Pancreas (tissue), 10 donors: Measurements from ENCODE around the gene PKNOX2. TPM values are rescaled to one million over a fixed set of nuclear protein-coding genes. Genes with fewer than 3 reads are reported as not detected.
A peak's percentile ranks its signal among the peaks of the same experiment; 100 is the strongest.

ENCODE experiments used
- ATAC-seq, 4 donors: fragments of 200-7000 bp; cut with Tn5 transposase; one replicate each; pipeline versions ENCODE4 v1.8.0 to v1.9.1; 2020; ENCODE audit warnings: mild to moderate bottlenecking in 4 of 4, moderate library complexity in 4 of 4
- DNase-seq, 6 donors: peaks; one replicate each; pipeline ENCODE4 v3.0.0-alpha.2; 2020
- FAIRE-seq: peaks from 2 replicates; lab custom pipeline; 2012; peaks lifted over from hg19 to GRCh38; lab: Jason Lieb, UNC
- H3K27ac ChIP-seq, 4 donors: fragments of 200-600 bp; sonication (generic); 1 replicate in 3 of 4; 2 replicates in 1 of 4; pipeline versions ENCODE4 v1.5.0 to v1.8.0; 2020
- H3K27me3 ChIP-seq, 4 donors: fragments of 200-600 bp; one replicate each; pipeline ENCODE4 v1.8.0; 2021
- H3K36me3 ChIP-seq, 3 donors: fragments of 200-600 bp; sonication (generic) in 1 of 3; one replicate each; pipeline versions ENCODE4 v1.5.0 to v1.8.0; 2020 to 2021
- H3K4me1 ChIP-seq, 3 donors: fragments of 200-600 bp; one replicate each; pipeline ENCODE4 v1.8.0; 2021
- H3K4me3 ChIP-seq, 4 donors: fragments of 200-600 bp; sonication (generic) in 2 of 4; one replicate each; pipeline versions ENCODE4 v1.5.0 to v1.8.0; 2020 to 2021
- H3K9me3 ChIP-seq, 4 donors: fragments of 200-600 bp; one replicate each; pipeline ENCODE4 v1.8.0; 2021
- CTCF ChIP-seq, 4 donors: fragments of 200-600 bp; sonication (generic) in 3 of 4; IDR thresholded peaks; one replicate each; pipeline versions ENCODE4 v1.5.0 to v1.8.0; 2021; ENCODE audit warnings: antibody characterized with exemption in 4 of 4
- WGBS, 2 donors: extraction: QIAGEN DNeasy Blood & Tissue Kit; methylation state at CpG; one replicate each; pipeline ENCODE4 v1.1.7; 2013; 5-methylcytosine and 5-hydroxymethylcytosine counted together
- intact Hi-C, 3 donors: fragments of 100-400 bp; cut with DNase I; formaldehyde crosslinking; loops; one replicate each; pipeline versions ENCODE4 v1.11.1 to v1.14.2; 2022
- polyA plus RNA-seq, 2 donors: library from polyadenylated mRNA; stranded (reverse); fragments of 200-250 nt; gene quantifications; one replicate each; pipeline ENCODE4 v1.2.3, GENCODE V29; 2013
- total RNA-seq, 6 donors: library from RNA; stranded (reverse); fragmentation: NEBNext Ultra II Directional in 4 of 6; extraction: Animal tissue kit (Norgen Biotek cat#: 25700) in 4 of 6; gene quantifications; one replicate each; pipeline versions ENCODE4 v1.2.1 to v1.2.4, GENCODE V29; 2021 to 2023
- donor health status: healthy with polysubstance abuse.
- donor health status: DM: no; HTN: no; CAD: no; lungs with moderate emphysema.
- donor health status: DM: no; HTN: no; CAD: no.
- donor health status: control.
- donor health status: control.
- donor health status: Bipolar disorder and iron deficiency.
- donor health status: DM: yes; HTN: yes; CAD: no.
- donor health status: DM: no; HTN: no; CAD: no.
- donor health status: DM: no; HTN: no; CAD: no.
- donor health status: DM: yes; HTN: yes; CAD: no.

Gene PKNOX2
- total and polyA plus RNA-seq, 8 donors = 3.4 to 8.1 (median 5.8) TPM

- no peaks in the 10 kb centered on the region for H3K9me3 ChIP-seq
- H3K27me3 ChIP-seq = no peaks in the 10 kb centered on the region
- DNase-seq (no peak), ATAC-seq (no peak), FAIRE-seq (no peak)
- H3K4me1 ChIP-seq = no peaks in the 10 kb centered on the region
- no peak overlapping the region for H3K27ac ChIP-seq
- intact Hi-C loops = loop anchor here in 1 of 3 donors (10.0 kb wide), 1 partner anchor 184 kb away; no protein-coding TSS in a partner anchor
- no peak for TF ChIP-seq CTCF (IDR thresholded peaks at IDR 0.05)
- WGBS, 2 donors = 62 to 74% methylated on average over 5 of the region's 5 CpGs
- no peaks in the 10 kb centered on the region for H3K36me3 ChIP-seq
- H3K4me3 ChIP-seq = no peak overlapping the region
Observed at GRCh38 chr11:125148743-125149142, 15.8 kb upstream of the PKNOX2 start.

GRCh38 chr11:125153837-125154236 is 10.7 kb upstream of the PKNOX2 start:
- DNase-seq (no peak), ATAC-seq (no peak), FAIRE-seq (no peak)
- H3K27me3 ChIP-seq = no peaks in the 10 kb centered on the region
- no peak for TF ChIP-seq CTCF (IDR thresholded peaks at IDR 0.05)
- H3K9me3 ChIP-seq = no peaks in the 10 kb centered on the region
- no peaks in the 10 kb centered on the region for H3K36me3 ChIP-seq
- intact Hi-C loops = no loop called here
- H3K4me3 ChIP-seq = no peak overlapping the region
- no peaks in the 10 kb centered on the region for H3K4me1 ChIP-seq
- WGBS, 2 donors = 72 to 76% methylated on average over 2 of the region's 2 CpGs
- H3K27ac ChIP-seq = no peak overlapping the region

- no peaks in the 10 kb centered on the region for H3K9me3 ChIP-seq
- no peak overlapping the region for H3K27ac ChIP-seq
- H3K36me3 ChIP-seq = no peaks in the 10 kb centered on the region
- H3K27me3 ChIP-seq = no peaks in the 10 kb centered on the region
- no peaks in the 10 kb centered on the region for H3K4me1 ChIP-seq
- WGBS, 2 donors = 55 to 62% methylated on average over 7 of the region's 7 CpGs
- intact Hi-C loops = no loop called here
- no peak for DNase-seq
- FAIRE-seq = no peak
- peak in 1 of 4 donors; percentile 55 for ATAC-seq
- H3K4me3 ChIP-seq = no peak overlapping the region
- no peak for TF ChIP-seq CTCF (IDR thresholded peaks at IDR 0.05)
Observed at GRCh38 chr11:125154378-125155099, 10.0 kb upstream of the PKNOX2 start.

GRCh38 chr11:125155100-125155444 is 9.5 kb upstream of the PKNOX2 start:
- Histone ChIP-seq H3K9me3 (no peaks in the 10 kb centered on the region), H3K27ac (no peak overlapping the region), H3K4me3 (no peak overlapping the region), H3K36me3 (no peaks in the 10 kb centered on the region), H3K27me3 (no peaks in the 10 kb centered on the region), H3K4me1 (no peaks in the 10 kb centered on the region)
- WGBS, 2 donors = 62 to 71% methylated on average over 6 of the region's 6 CpGs
- DNase-seq (no peak), FAIRE-seq (no peak), ATAC-seq (no peak)
- TF ChIP-seq CTCF (IDR thresholded peaks at IDR 0.05) = no peak
- intact Hi-C loops = no loop called here

- H3K9me3 ChIP-seq = no peaks in the 10 kb centered on the region
- TF ChIP-seq CTCF (IDR thresholded peaks at IDR 0.05) = no peak
- no peak overlapping the region for H3K27ac ChIP-seq
- no peak overlapping the region for H3K4me3 ChIP-seq
- WGBS, 2 donors = 60 to 73% methylated on average over 4 of the region's 4 CpGs
- FAIRE-seq (no peak), ATAC-seq (no peak), DNase-seq (no peak)
- H3K27me3 ChIP-seq = no peaks in the 10 kb centered on the region
- no peaks in the 10 kb centered on the region for H3K4me1 ChIP-seq
- intact Hi-C loops = no loop called here
- no peaks in the 10 kb centered on the region for H3K36me3 ChIP-seq
Observed at GRCh38 chr11:125155767-125156166, 8.8 kb upstream of the PKNOX2 start.
